NCI-H187 (cell line): ENCODE measurements around the gene ASB4.
A peak's percentile ranks its signal among the peaks of the same experiment; 100 is the strongest.
"Not testable (repeated sequence)": the region's sequence is repeated elsewhere in the genome, so short reads cannot be mapped to it uniquely, and the experiment has no call there.

Experiments used
- DNase-seq, 2 experiments: peaks; one replicate each; lab custom pipeline; 2025; lab: John Stamatoyannopoulos, UW

ASB4 gene

GRCh38 chr7:95552010-95552926, 66.5 kb downstream of the ASB4 start:
- not testable (repeated sequence) for DNase-seq

- DNase-seq, result no peak
Measured at GRCh38 chr7:95553939-95554338, 68.2 kb downstream of the ASB4 start.

- DNase-seq, result no peak
Measured at GRCh38 chr7:95556777-95557176, 71.0 kb downstream of the ASB4 start.

- DNase-seq, result no peak
Measured at GRCh38 chr7:95558864-95559263, 73.1 kb downstream of the ASB4 start.

- no peak for DNase-seq
Measured at GRCh38 chr7:95560674-95561073, 74.9 kb downstream of the ASB4 start.

GRCh38 chr7:95569720-95570119, 84.0 kb downstream of the ASB4 start:
- no peak for DNase-seq

GRCh38 chr7:95577137-95577536, 91.4 kb downstream of the ASB4 start:
- no peak for DNase-seq

- peak; percentile 80 to 95 for DNase-seq
Measured at GRCh38 chr7:95578299-95578855, 92.6 kb downstream of the ASB4 start.

GRCh38 chr7:95579318-95579717, 93.6 kb downstream of the ASB4 start:
- no peak for DNase-seq

GRCh38 chr7:95581467-95581866, 95.7 kb downstream of the ASB4 start:
- DNase-seq, result no peak

- no peak for DNase-seq
Measured at GRCh38 chr7:95582578-95583293, 97.0 kb downstream of the ASB4 start.

- no peak for DNase-seq
Measured at GRCh38 chr7:95583834-95584621, 98.3 kb downstream of the ASB4 start.

- no peak for DNase-seq
Measured at GRCh38 chr7:95584769-95585425, 99.2 kb downstream of the ASB4 start.

- no peak for DNase-seq
Measured at GRCh38 chr7:95585426-95585789, 99.7 kb downstream of the ASB4 start.

- no peak for DNase-seq
Measured at GRCh38 chr7:95586951-95587301, 101.2 kb downstream of the ASB4 start.

- DNase-seq, result no peak
Measured at GRCh38 chr7:95589031-95589430, 103.3 kb downstream of the ASB4 start.

GRCh38 chr7:95589766-95590165, 104.0 kb downstream of the ASB4 start:
- DNase-seq, result no peak
